OCI-LY1 (cell line): ENCODE measurements around the gene CHST3.

ENCODE experiments used
- CTCF ChIP-seq: fragments of 200-600 bp; sonication (generic), shearing (Covaris generic); IDR thresholded peaks from 2 replicates; pipeline ENCODE4 v1.5.1; 2017; ENCODE audit warnings: mild to moderate bottlenecking, antibody characterized with exemption, low read length, moderate library complexity, mixed read lengths
- EZH2 ChIP-seq: fragments of 200-600 bp; sonication (generic), shearing (Covaris generic); IDR thresholded peaks from 2 replicates; pipeline ENCODE4 v1.8.0; 2017; ENCODE audit warnings: borderline replicate concordance, mixed run types, mild to moderate bottlenecking, antibody characterized with exemption, low read length, moderate library complexity, mixed read lengths

GRCh38 chr10:72024596-72024995 lies 60.4 kb downstream of the CHST3 start:
- TF ChIP-seq EZH2 = no peak
- TF ChIP-seq CTCF = no peak
